Pancreas (tissue), 10 donors: ENCODE data around the gene LIMK2. TPM values are rescaled to one million over a fixed set of nuclear protein-coding genes. Genes with fewer than 3 reads are reported as not detected.
"Not testable (repeated sequence)": the region's sequence is repeated elsewhere in the genome, so short reads cannot be mapped to it uniquely, and the experiment has no call there.

Source experiments
- ATAC-seq, 4 donors: fragments of 200-7000 bp; cut with Tn5 transposase; one replicate each; pipeline versions ENCODE4 v1.8.0 to v1.9.1; 2020; ENCODE audit warnings: mild to moderate bottlenecking in 4 of 4, moderate library complexity in 4 of 4
- DNase-seq, 6 donors: peaks; one replicate each; pipeline ENCODE4 v3.0.0-alpha.2; 2020
- FAIRE-seq: peaks from 2 replicates; lab custom pipeline; 2012; peaks lifted over from hg19 to GRCh38; lab: Jason Lieb, UNC
- H3K27ac ChIP-seq, 4 donors: fragments of 200-600 bp; sonication (generic); 1 replicate in 3 of 4; 2 replicates in 1 of 4; pipeline versions ENCODE4 v1.5.0 to v1.8.0; 2020
- H3K27me3 ChIP-seq, 4 donors: fragments of 200-600 bp; one replicate each; pipeline ENCODE4 v1.8.0; 2021
- H3K36me3 ChIP-seq, 3 donors: fragments of 200-600 bp; sonication (generic) in 1 of 3; one replicate each; pipeline versions ENCODE4 v1.5.0 to v1.8.0; 2020 to 2021
- H3K4me1 ChIP-seq, 3 donors: fragments of 200-600 bp; one replicate each; pipeline ENCODE4 v1.8.0; 2021
- H3K4me3 ChIP-seq, 4 donors: fragments of 200-600 bp; sonication (generic) in 2 of 4; one replicate each; pipeline versions ENCODE4 v1.5.0 to v1.8.0; 2020 to 2021
- H3K9me3 ChIP-seq, 4 donors: fragments of 200-600 bp; one replicate each; pipeline ENCODE4 v1.8.0; 2021
- CTCF ChIP-seq, 4 donors: fragments of 200-600 bp; sonication (generic) in 3 of 4; IDR thresholded peaks; one replicate each; pipeline versions ENCODE4 v1.5.0 to v1.8.0; 2021; ENCODE audit warnings: antibody characterized with exemption in 4 of 4
- WGBS, 2 donors: extraction: QIAGEN DNeasy Blood & Tissue Kit; methylation state at CpG; one replicate each; pipeline ENCODE4 v1.1.7; 2013; 5-methylcytosine and 5-hydroxymethylcytosine counted together
- intact Hi-C, 3 donors: fragments of 100-400 bp; cut with DNase I; formaldehyde crosslinking; loops; one replicate each; pipeline versions ENCODE4 v1.11.1 to v1.14.2; 2022
- polyA plus RNA-seq, 2 donors: library from polyadenylated mRNA; stranded (reverse); fragments of 200-250 nt; gene quantifications; one replicate each; pipeline ENCODE4 v1.2.3, GENCODE V29; 2013
- total RNA-seq, 6 donors: library from RNA; stranded (reverse); fragmentation: NEBNext Ultra II Directional in 4 of 6; extraction: Animal tissue kit (Norgen Biotek cat#: 25700) in 4 of 6; gene quantifications; one replicate each; pipeline versions ENCODE4 v1.2.1 to v1.2.4, GENCODE V29; 2021 to 2023
- donor health status: healthy with polysubstance abuse.
- donor health status: DM: no; HTN: no; CAD: no; lungs with moderate emphysema.
- donor health status: DM: no; HTN: no; CAD: no.
- donor health status: control.
- donor health status: control.
- donor health status: Bipolar disorder and iron deficiency.
- donor health status: DM: yes; HTN: yes; CAD: no.
- donor health status: DM: no; HTN: no; CAD: no.
- donor health status: DM: no; HTN: no; CAD: no.
- donor health status: DM: yes; HTN: yes; CAD: no.

LIMK2 gene
- total and polyA plus RNA-seq, 8 donors = 20.5 to 34.9 (median 25.1) TPM

GRCh38 chr22:31187627-31188026, 24.5 kb upstream of the LIMK2 start:
- H3K27ac ChIP-seq = no peak overlapping the region
- WGBS, 2 donors = 46 to 50% methylated on average over 6 of the region's 6 CpGs
- H3K4me1 ChIP-seq = no peaks in the 10 kb centered on the region
- no peaks in the 10 kb centered on the region for H3K27me3 ChIP-seq
- no peak for DNase-seq
- no peak overlapping the region for H3K4me3 ChIP-seq
- ATAC-seq = no peak
- H3K36me3 ChIP-seq = peaks cover 0 to 5% (median 0%) of the 10 kb centered on the region in 3 donors
- TF ChIP-seq CTCF (IDR thresholded peaks at IDR 0.05) = no peak
- H3K9me3 ChIP-seq = no peaks in the 10 kb centered on the region
- FAIRE-seq = no peak
- intact Hi-C loops = no loop called here

GRCh38 chr22:31192513-31192912, 19.6 kb upstream of the LIMK2 start:
- Histone ChIP-seq H3K27me3 (no peaks in the 10 kb centered on the region), H3K4me3 (no peak overlapping the region), H3K9me3 (no peaks in the 10 kb centered on the region), H3K36me3 (peaks cover 0 to 23% (median 0%) of the 10 kb centered on the region in 3 donors), H3K27ac (no peak overlapping the region), H3K4me1 (no peaks in the 10 kb centered on the region)
- DNase-seq (no peak), FAIRE-seq (no peak), ATAC-seq (no peak)
- intact Hi-C loops = no loop called here
- WGBS, 2 donors = 85 to 91% methylated on average over 2 of the region's 2 CpGs
- no peak for TF ChIP-seq CTCF (IDR thresholded peaks at IDR 0.05)

GRCh38 chr22:31193092-31193491, 19.0 kb upstream of the LIMK2 start:
- no peak for TF ChIP-seq CTCF (IDR thresholded peaks at IDR 0.05)
- Histone ChIP-seq H3K27me3 (no peaks in the 10 kb centered on the region), H3K4me3 (no peak overlapping the region), H3K9me3 (no peaks in the 10 kb centered on the region), H3K4me1 (no peaks in the 10 kb centered on the region), H3K36me3 (peaks cover 0 to 23% (median 0%) of the 10 kb centered on the region in 3 donors), H3K27ac (no peak overlapping the region)
- no peak for DNase-seq
- intact Hi-C loops = no loop called here
- no peak for FAIRE-seq
- 75 to 85% methylated on average over 3 of the region's 3 CpGs for WGBS, 2 donors
- no peak for ATAC-seq

- ATAC-seq, H3K27ac ChIP-seq, H3K4me3 ChIP-seq, intact Hi-C loops, H3K4me1 ChIP-seq, H3K9me3 ChIP-seq, FAIRE-seq, H3K27me3 ChIP-seq, DNase-seq: not testable (repeated sequence)
- H3K36me3 ChIP-seq = peaks cover 0 to 29% (median 0%) of the 10 kb centered on the region in 3 donors
- 90 to 97% methylated on average over 5 of the region's 5 CpGs for whole genome bisulfite sequencing, 2 donors
Observed at GRCh38 chr22:31194681-31195080, 17.4 kb upstream of the LIMK2 start.

GRCh38 chr22:31199187-31199586, 12.9 kb upstream of the LIMK2 start:
- ATAC-seq (no peak), DNase-seq (no peak), FAIRE-seq (no peak)
- peaks cover 0 to 14% (median 0%) of the 10 kb centered on the region in 3 donors for H3K36me3 ChIP-seq
- H3K27ac ChIP-seq = no peak overlapping the region
- intact Hi-C loops = no loop called here
- 93 to 94% methylated on average over 3 of the region's 3 CpGs for WGBS, 2 donors
- H3K9me3 ChIP-seq = no peaks in the 10 kb centered on the region
- no peak for TF ChIP-seq CTCF (IDR thresholded peaks at IDR 0.05)
- no peaks in the 10 kb centered on the region for H3K4me1 ChIP-seq
- H3K27me3 ChIP-seq = no peaks in the 10 kb centered on the region
- no peak overlapping the region for H3K4me3 ChIP-seq

GRCh38 chr22:31204352-31204984, 7.6 kb upstream of the LIMK2 start:
- H3K36me3 ChIP-seq, H3K27ac ChIP-seq, DNase-seq, intact Hi-C loops, H3K9me3 ChIP-seq, H3K4me3 ChIP-seq, H3K4me1 ChIP-seq, H3K27me3 ChIP-seq, FAIRE-seq: not testable (repeated sequence)
- WGBS, 2 donors = 86 to 91% methylated on average over 7 to 8 of the region's 8 CpGs
- ATAC-seq = peak in 1 of 4 donors; percentile 52

- H3K27ac ChIP-seq, intact Hi-C loops, FAIRE-seq, H3K27me3 ChIP-seq, H3K9me3 ChIP-seq, ATAC-seq, H3K4me3 ChIP-seq, DNase-seq, H3K36me3 ChIP-seq, H3K4me1 ChIP-seq: not testable (repeated sequence)
- WGBS, 2 donors = 77 to 78% methylated on average over 4 of the region's 4 CpGs
Observed at GRCh38 chr22:31205059-31205458, 7.0 kb upstream of the LIMK2 start.

GRCh38 chr22:31206460-31206859, 5.6 kb upstream of the LIMK2 start:
- H3K4me3 ChIP-seq, FAIRE-seq, H3K4me1 ChIP-seq, ATAC-seq, H3K36me3 ChIP-seq, DNase-seq, H3K27me3 ChIP-seq, intact Hi-C loops, H3K27ac ChIP-seq, H3K9me3 ChIP-seq: not testable (repeated sequence)
- 71 to 76% methylated on average over 3 of the region's 3 CpGs for WGBS, 2 donors
